22Rv1 (cell line): ENCODE measurements around the gene PCDH9.

Experiments used
- CTCF ChIP-seq: fragments of 450-650 bp; IDR thresholded peaks from 2 replicates; pipeline ENCODE4 v1.5.1; 2017; ENCODE audit warnings: mild to moderate bottlenecking
- ZFX ChIP-seq: fragments of 450-650 bp; IDR thresholded peaks from 2 replicates; pipeline ENCODE4 v1.6.1; 2017; ENCODE audit warnings: antibody characterized with exemption, borderline replicate concordance

DNA sequence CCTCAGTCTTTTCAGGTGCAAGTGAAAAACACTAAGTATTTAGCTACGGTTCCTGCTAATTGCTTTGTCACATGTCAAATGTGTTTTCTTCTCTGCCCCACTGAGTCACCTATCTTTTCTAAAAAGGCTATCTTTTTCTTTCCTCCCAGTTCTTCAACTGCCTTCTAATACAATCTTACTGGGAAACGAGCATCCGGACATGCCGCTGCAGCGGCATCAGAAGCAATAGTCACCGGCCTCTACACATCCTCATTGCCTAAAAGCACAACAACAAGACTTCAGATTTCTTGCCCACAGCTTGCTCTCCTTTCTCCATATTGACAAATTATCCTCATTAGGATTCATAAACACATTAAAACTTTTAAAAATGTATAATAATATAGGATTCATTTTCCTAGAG is 1.2 kb downstream of the PCDH9 start:
- TF ChIP-seq CTCF (no peak), ZFX (no peak)
